IPS DF 6.9 (cell line): ENCODE results near the gene DUSP22.
"Not testable (repeated sequence)": the region's sequence is repeated elsewhere in the genome, so short reads cannot be mapped to it uniquely, and the experiment has no call there.

ENCODE experiments used
- DNase-seq: peaks from one replicate; pipeline ENCODE4 v3.0.0-alpha.2; 2013; ENCODE audit warnings: low read depth, low spot score
- H3K27ac ChIP-seq: one replicate; pipeline ENCODE4 v1.5.1; 2013; ENCODE audit warnings: low read length, control low read depth
- H3K27me3 ChIP-seq: 2 replicates; pipeline ENCODE4 v1.6.1; 2013; ENCODE audit warnings: mild to moderate bottlenecking, low read length; ENCODE audit not compliant: control insufficient read depth, insufficient read depth
- H3K36me3 ChIP-seq: 2 replicates; pipeline ENCODE4 v1.6.1; 2013; ENCODE audit warnings: low read length; ENCODE audit not compliant: control insufficient read depth, insufficient read depth
- H3K4me1 ChIP-seq: 2 replicates; pipeline ENCODE4 v1.6.1; 2013; ENCODE audit warnings: low read length; ENCODE audit not compliant: control insufficient read depth, insufficient read depth
- H3K4me3 ChIP-seq: 2 replicates; pipeline ENCODE4 v1.5.1; 2013; ENCODE audit warnings: mild to moderate bottlenecking, low read length
- H3K9me3 ChIP-seq: 2 replicates; pipeline ENCODE4 v1.6.1; 2013; ENCODE audit warnings: low read length, inconsistent platforms; ENCODE audit not compliant: control insufficient read depth, insufficient read depth
- WGBS: extraction: QIAGEN DNeasy Blood & Tissue Kit; methylation state at CpG from one replicate; pipeline ENCODE4 v1.1.7; 2013; ENCODE audit warnings: mixed read lengths, missing lambda C conversion rate; ENCODE audit not compliant: insufficient read length, insufficient coverage; 5-methylcytosine and 5-hydroxymethylcytosine counted together

The DUSP22 gene

GRCh38 chr6:279341-280029, 12.8 kb upstream of the DUSP22 start:
- Histone ChIP-seq H3K27ac (no peak overlapping the region), H3K4me1 (no peaks in the 10 kb centered on the region), H3K4me3 (no peak overlapping the region), H3K27me3 (no peaks in the 10 kb centered on the region), H3K36me3 (no peaks in the 10 kb centered on the region), H3K9me3 (no peaks in the 10 kb centered on the region)
- no peak for DNase-seq
- WGBS, result no CpG with 5 or more reads among the region's 8 CpGs

DNA sequence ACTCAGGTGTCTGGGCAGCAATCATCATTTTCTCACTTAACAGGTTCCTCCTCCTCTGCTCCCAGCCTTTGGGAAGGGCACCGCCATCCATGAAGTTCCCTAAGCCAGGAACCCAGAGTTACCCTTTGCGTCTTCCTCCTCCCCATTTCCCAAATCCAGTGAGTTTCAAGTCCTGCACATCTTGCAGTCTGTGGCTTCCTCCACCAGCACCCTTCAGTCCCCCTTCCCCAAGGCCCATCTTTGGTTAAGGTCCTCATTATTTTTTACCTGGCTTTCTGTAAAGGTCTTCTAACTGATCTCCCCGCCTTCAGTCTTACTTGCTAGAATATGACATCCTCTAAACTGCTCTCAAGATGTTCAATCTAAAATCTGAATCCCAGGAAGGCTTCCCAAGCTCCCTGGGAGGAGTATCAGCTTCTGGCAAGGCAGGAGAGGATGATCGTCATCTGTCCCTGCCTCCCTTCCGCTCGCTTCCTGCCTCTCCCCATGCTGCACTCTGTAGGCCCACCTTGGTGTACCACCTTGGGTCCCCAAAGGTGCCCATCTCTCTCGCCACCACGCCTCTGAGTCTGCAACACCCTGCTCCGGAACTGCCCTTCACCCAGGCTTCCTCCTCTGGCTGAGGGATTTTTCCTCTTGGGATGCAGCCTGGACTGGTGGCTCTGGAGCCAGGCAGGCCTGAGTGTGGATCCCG, 11.4 kb upstream of the DUSP22 start:
- Histone ChIP-seq H3K4me1 (no peaks in the 10 kb centered on the region), H3K4me3 (no peak overlapping the region), H3K27me3 (no peaks in the 10 kb centered on the region), H3K9me3 (no peaks in the 10 kb centered on the region), H3K36me3 (no peaks in the 10 kb centered on the region), H3K27ac (no peak overlapping the region)
- no peak for DNase-seq
- no CpG with 5 or more reads among the region's 10 CpGs for WGBS

DNA sequence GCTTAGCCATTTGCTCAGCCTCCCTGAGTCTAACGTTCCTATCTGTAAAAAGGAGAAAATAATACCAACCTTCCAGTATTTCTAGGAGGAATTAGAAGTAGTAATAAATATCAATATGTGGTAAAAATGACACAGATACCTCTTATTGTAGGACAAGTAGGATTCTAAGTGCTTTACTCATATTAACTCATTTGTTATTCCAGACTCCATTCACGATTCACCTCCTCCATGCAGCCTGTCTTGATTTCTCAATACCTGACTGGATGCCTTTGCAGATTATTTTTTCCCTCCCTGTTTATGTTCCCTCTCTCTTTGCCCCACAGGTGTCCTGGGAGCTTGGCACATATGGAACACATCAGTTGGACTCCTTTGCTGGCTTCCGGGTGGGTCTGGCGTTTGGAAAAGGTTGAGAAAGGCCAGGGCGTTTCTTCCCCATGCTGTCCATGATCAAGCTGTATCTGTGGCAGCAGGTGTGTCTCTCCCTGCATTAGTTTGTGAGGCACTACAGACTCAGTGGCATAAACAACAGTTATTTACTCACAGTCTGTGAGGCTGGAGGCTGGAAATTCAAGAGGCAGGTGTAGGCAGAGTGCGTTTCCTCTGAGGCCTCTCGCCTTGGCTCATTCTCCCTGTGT, 10.7 kb upstream of the DUSP22 start:
- Histone ChIP-seq H3K4me3 (no peak overlapping the region), H3K27ac (no peak overlapping the region), H3K9me3 (no peaks in the 10 kb centered on the region), H3K36me3 (no peaks in the 10 kb centered on the region), H3K27me3 (no peaks in the 10 kb centered on the region), H3K4me1 (no peaks in the 10 kb centered on the region)
- no CpG with 5 or more reads among the region's 7 CpGs for WGBS
- no peak for DNase-seq

DNA sequence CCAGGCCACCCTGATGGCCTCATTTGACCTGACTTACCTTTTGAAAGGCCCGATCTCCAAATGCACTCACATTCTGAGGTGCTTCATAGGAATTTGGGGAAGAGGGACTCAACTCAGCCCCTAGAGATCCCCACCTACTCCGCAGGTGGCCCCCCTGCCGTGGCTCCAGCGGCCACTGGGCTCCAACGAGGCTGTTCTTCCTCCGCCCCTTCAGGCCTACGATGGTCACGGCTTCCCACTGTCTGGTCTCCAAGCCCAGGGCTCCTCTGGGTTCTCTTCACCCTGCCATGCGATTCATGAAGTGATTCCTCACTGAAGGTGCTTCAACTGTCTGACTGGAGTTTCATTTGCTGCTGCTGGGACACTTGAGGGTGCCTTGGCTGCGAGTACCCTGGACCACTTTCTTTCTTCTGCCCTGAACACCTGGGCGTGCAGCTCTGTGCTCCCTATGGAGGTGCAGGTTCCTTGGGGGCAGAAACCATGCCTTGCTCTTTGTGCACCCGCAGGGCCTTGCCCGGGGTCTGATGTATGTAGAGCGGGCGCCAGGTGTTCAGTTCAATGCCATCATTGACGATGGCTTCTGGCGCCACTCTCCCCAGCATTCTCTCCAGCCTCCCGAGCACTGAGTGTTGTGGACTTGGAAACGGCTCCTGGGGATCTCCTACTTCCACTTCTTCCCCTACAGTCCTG, 10.0 kb upstream of the DUSP22 start:
- no peak for DNase-seq
- no CpG with 5 or more reads among the region's 19 CpGs for WGBS
- no peak overlapping the region for H3K4me3 ChIP-seq
- H3K9me3 ChIP-seq, result no peaks in the 10 kb centered on the region
- no peak overlapping the region for H3K27ac ChIP-seq
- H3K27me3 ChIP-seq, result no peaks in the 10 kb centered on the region
- H3K4me1 ChIP-seq, result no peaks in the 10 kb centered on the region
- no peaks in the 10 kb centered on the region for H3K36me3 ChIP-seq

DNA sequence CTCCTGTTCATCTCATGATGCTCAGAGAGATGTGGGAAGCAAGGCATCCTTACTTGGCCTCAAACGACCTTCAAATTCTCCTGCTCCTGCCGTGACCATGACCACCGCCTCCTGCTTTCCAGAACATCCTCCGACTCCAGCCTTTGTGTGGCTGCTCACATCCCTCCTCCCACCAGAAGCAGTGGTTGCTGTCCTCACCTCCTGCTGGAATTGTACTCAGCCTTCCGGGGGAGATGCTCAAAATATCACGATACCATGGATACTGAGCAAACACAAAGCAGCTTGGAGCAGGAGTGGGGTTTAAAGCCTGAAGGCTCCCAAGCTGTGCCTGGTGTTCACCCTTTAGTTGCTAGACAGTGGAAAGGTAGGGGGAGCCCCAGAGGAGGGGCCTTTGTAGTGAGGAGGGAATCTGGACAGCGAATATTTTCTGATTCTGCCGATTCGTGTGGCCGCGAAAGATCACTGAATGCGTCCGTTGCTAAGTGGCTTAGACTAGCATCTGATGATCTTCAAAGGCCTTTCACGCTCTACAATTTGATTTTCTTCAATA, 9.3 kb upstream of the DUSP22 start:
- no peaks in the 10 kb centered on the region for H3K36me3 ChIP-seq
- no peaks in the 10 kb centered on the region for H3K9me3 ChIP-seq
- H3K4me1 ChIP-seq, result no peaks in the 10 kb centered on the region
- no peaks in the 10 kb centered on the region for H3K27me3 ChIP-seq
- H3K27ac ChIP-seq, result no peak overlapping the region
- WGBS, result no CpG with 5 or more reads among the region's 14 CpGs
- DNase-seq, result no peak
- no peak overlapping the region for H3K4me3 ChIP-seq

- Histone ChIP-seq H3K36me3 (no peaks in the 10 kb centered on the region), H3K4me3 (no peak overlapping the region), H3K9me3 (no peaks in the 10 kb centered on the region), H3K4me1 (no peaks in the 10 kb centered on the region), H3K27ac (no peak overlapping the region), H3K27me3 (no peaks in the 10 kb centered on the region)
- no peak for DNase-seq
- no CpG with 5 or more reads among the region's 4 CpGs for WGBS
Measured at GRCh38 chr6:284486-284885, 7.8 kb upstream of the DUSP22 start.

- H3K4me3 ChIP-seq, result no peak overlapping the region
- no peak for DNase-seq
- H3K9me3 ChIP-seq, result no peaks in the 10 kb centered on the region
- no peaks in the 10 kb centered on the region for H3K36me3 ChIP-seq
- WGBS, result no CpG with 5 or more reads among the region's 6 CpGs
- no peaks in the 10 kb centered on the region for H3K4me1 ChIP-seq
- H3K27ac ChIP-seq, result no peak overlapping the region
- no peaks in the 10 kb centered on the region for H3K27me3 ChIP-seq
Measured at GRCh38 chr6:285030-285771, 7.1 kb upstream of the DUSP22 start.

DNA sequence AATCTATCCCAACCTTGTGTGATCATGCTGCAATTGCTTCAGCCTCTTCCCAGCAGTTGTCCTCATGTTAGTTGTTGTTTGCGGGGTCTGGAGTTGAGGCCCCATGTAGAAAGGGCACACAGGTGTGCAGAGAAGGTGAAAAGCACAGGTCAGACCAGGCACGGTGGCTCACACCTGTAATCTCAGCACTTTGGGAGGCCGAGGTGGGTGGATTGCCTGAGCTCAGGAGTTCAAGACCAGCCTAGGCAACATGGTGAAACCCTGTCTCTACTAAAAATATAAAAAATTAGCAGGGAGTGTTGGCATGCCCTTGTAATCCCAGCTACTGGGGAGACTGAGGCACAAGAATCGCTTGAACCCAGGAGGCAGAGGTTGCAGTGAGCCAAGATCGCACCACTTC, 6.4 kb upstream of the DUSP22 start:
- WGBS, result no CpG with 5 or more reads among the region's 5 CpGs
- H3K27ac ChIP-seq, H3K36me3 ChIP-seq, H3K4me1 ChIP-seq, H3K9me3 ChIP-seq, H3K27me3 ChIP-seq, H3K4me3 ChIP-seq, DNase-seq: not testable (repeated sequence)

DNA sequence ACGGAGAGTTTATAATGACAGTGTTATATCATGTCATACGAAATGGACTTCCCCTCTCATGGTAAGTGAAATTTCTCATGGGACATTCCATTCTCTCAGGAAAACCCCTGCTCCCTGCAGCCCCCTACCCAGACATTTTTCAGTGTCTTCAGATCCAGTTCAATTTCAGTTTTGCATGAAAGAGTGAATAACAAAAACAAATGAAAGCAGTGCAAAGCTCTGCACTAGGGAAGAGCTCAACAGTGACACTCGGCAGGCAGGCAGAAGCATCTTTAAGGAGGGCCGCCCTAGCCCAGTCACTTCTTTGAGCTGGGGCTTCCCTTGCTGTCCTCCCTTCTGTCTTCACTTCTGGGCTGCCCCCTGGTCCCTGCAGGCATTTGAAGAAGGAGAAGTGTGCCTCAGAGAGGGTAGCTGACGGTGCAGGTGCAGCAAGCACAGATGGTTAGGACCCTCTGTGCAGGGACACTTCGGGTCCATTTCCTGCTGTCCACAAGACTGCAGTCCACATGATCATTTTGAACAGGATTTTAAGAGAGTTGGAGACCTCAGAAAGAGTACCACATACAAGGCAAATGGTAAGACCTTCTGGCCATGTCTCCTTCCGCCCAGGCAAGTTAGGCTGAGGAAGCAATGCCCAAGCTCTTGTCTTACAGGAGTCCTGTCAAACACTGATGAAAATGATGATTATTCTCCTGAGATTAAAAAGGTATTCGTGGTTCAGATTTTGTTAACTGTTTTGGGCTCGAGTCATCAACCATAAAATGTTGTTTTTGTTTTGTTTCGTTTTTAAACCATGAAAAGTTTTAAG, 5.4 kb upstream of the DUSP22 start:
- no peak overlapping the region for H3K4me3 ChIP-seq
- H3K27ac ChIP-seq, result no peak overlapping the region
- H3K4me1 ChIP-seq, result no peaks in the 10 kb centered on the region
- H3K27me3 ChIP-seq, result no peaks in the 10 kb centered on the region
- H3K9me3 ChIP-seq, result no peaks in the 10 kb centered on the region
- no peaks in the 10 kb centered on the region for H3K36me3 ChIP-seq
- no CpG with 5 or more reads among the region's 10 CpGs for WGBS
- no peak for DNase-seq
